GM12878 (cell line): ENCODE results near the gene ADAMTS2. TPM values are rescaled to one million over a fixed set of nuclear protein-coding genes. Genes with fewer than 3 reads are reported as not detected.

Experiments
- ATAC-seq: fragments of 200-7000 bp; cut with Tn5 transposase; 3 replicates; pipeline ENCODE4 v1.9.1; 2020; ENCODE audit warnings: mild to moderate bottlenecking, moderate library complexity
- BruUV-seq: library from RNA; stranded (reverse); fragments of 400-500 nt; replicated peaks from 2 replicates; lab custom pipeline; 2021; lab: Mats Ljungman, UMichigan
- CTCF ChIA-PET: fragments of 300-600 bp; sonication (Branson Sonifier 250); formaldehyde crosslinking; extraction: SDS; loops from one replicate; lab custom pipeline; 2021; ENCODE audit warnings: inconsistent platforms; lab: Yijun Ruan, JAX
- POLR2A ChIA-PET: fragments of 350-600 bp; formaldehyde crosslinking; extraction: SDS; loops from one replicate; lab custom pipeline; 2021; ENCODE audit warnings: inconsistent platforms; lab: Charles Lee
- RAD21 ChIA-PET: fragments of 300-600 bp; sonication (Branson Sonifier 250); formaldehyde crosslinking; loops from one replicate; lab custom pipeline; 2023; ENCODE audit warnings: antibody characterized with exemption; ENCODE audit not compliant: unreplicated experiment; lab: Charles Lee
- SMC1A ChIA-PET: fragments of 300-600 bp; sonication (Branson Sonifier 250); formaldehyde crosslinking; loops from one replicate; lab custom pipeline; 2023; ENCODE audit not compliant: unreplicated experiment, uncharacterized antibody; lab: Charles Lee
- DNase-seq: peaks from one replicate; pipeline ENCODE4 v3.0.0-alpha.2; 2011; ENCODE audit warnings: low read depth, low spot score
- FAIRE-seq: peaks from 3 replicates; lab custom pipeline; 2011; peaks lifted over from hg19 to GRCh38; lab: Jason Lieb, UNC
- H2AFZ ChIP-seq: 2 replicates; pipeline ENCODE4 v1.6.0; 2011; ENCODE audit warnings: low read depth, low read length, control low read depth; ENCODE audit not compliant: control insufficient read depth
- H3K27ac ChIP-seq: 2 replicates; pipeline ENCODE4 v1.5.1; 2011; ENCODE audit warnings: control low read depth; ENCODE audit not compliant: control insufficient read depth, insufficient read depth
- H3K27me3 ChIP-seq, 2 experiments: replicated peaks in 1 of 2; 2 replicates each; pipeline versions ENCODE4 v1.6.0 to v1.6.1; 2011; ENCODE audit warnings: low read length in 1 of 2; ENCODE audit not compliant: control insufficient read depth in 2 of 2, insufficient read depth in 2 of 2
- H3K36me3 ChIP-seq, 2 experiments: 2 replicates each; pipeline ENCODE4 v1.5.1; 2011; ENCODE audit warnings: low read length in 1 of 2; ENCODE audit not compliant: control insufficient read depth in 2 of 2, insufficient read depth in 2 of 2
- H3K4me1 ChIP-seq: 2 replicates; pipeline ENCODE4 v1.6.1; 2011; ENCODE audit warnings: mild to moderate bottlenecking, low read length, moderate library complexity, mixed read lengths; ENCODE audit not compliant: control insufficient read depth, insufficient read depth
- H3K4me2 ChIP-seq: 2 replicates; pipeline ENCODE4 v1.6.0; 2011; ENCODE audit warnings: control low read depth; ENCODE audit not compliant: control insufficient read depth, insufficient read depth
- H3K4me3 ChIP-seq: fragments of 200-600 bp; sonication (generic); 2 replicates; pipeline ENCODE4 v1.5.1; 2016
- H3K79me2 ChIP-seq: 2 replicates; pipeline ENCODE4 v1.6.0; 2011; ENCODE audit warnings: low read length; ENCODE audit not compliant: control insufficient read depth, insufficient read depth
- H3K9ac ChIP-seq: 2 replicates; pipeline ENCODE4 v1.8.0; 2011; ENCODE audit warnings: low read length, control low read depth, mixed read lengths; ENCODE audit not compliant: control insufficient read depth, insufficient read depth
- H3K9me3 ChIP-seq: replicated peaks from 3 replicates; pipeline ENCODE4 v1.5.1; 2011; ENCODE audit warnings: mild to moderate bottlenecking, low read length; ENCODE audit not compliant: control insufficient read depth, insufficient read depth
- H4K20me1 ChIP-seq: 2 replicates; pipeline ENCODE4 v1.6.0; 2011; ENCODE audit not compliant: control insufficient read depth, insufficient read depth
- ASH2L ChIP-seq: fragments of 300-600, 200-600 bp; sonication (generic); IDR thresholded peaks from 2 replicates; pipeline ENCODE4 v1.6.1; 2017; ENCODE audit warnings: low read depth, mild to moderate bottlenecking, borderline replicate concordance
- BRCA1 ChIP-seq: IDR thresholded peaks from 2 replicates; pipeline ENCODE4 v1.6.1; 2011; ENCODE audit warnings: low read depth, low read length, improper control_type of control experiment
- CHD1 ChIP-seq: IDR thresholded peaks from 2 replicates; pipeline ENCODE4 v1.6.1; 2012; ENCODE audit warnings: low read depth, low read length, improper control_type of control experiment
- CREB1 ChIP-seq: IDR thresholded peaks from 2 replicates; pipeline ENCODE4 v1.6.1; 2012; ENCODE audit warnings: low read depth, mild to moderate bottlenecking, inconsistent platforms
- DPF2 ChIP-seq: fragments of 450-650 bp; IDR thresholded peaks from 2 replicates; pipeline ENCODE4 v1.6.1; 2017; ENCODE audit warnings: mild to moderate bottlenecking
- EGR1 ChIP-seq, 2 experiments: IDR thresholded peaks; 1 replicate in 1 of 2; 2 replicates in 1 of 2; pipeline ENCODE4 v1.6.1; 2011 to 2012; ENCODE audit warnings: low read depth in 2 of 2, low read length in 2 of 2, borderline replicate concordance in 1 of 2, mild to moderate bottlenecking in 1 of 2, moderate library complexity in 1 of 2
- FOXM1 ChIP-seq: IDR thresholded peaks from 2 replicates; pipeline ENCODE4 v1.6.1; 2012; ENCODE audit warnings: low read depth, mild to moderate bottlenecking, inconsistent platforms, low read length, moderate library complexity
- KDM1A ChIP-seq: fragments of 200-600 bp; sonication (generic); IDR thresholded peaks from 2 replicates; pipeline ENCODE4 v1.6.1; 2016; ENCODE audit warnings: borderline replicate concordance
- MEF2A ChIP-seq: IDR thresholded peaks from 2 replicates; pipeline ENCODE4 v1.6.1; 2011; ENCODE audit warnings: low read depth, mild to moderate bottlenecking, low read length, moderate library complexity; ENCODE audit not compliant: insufficient read depth
- MXI1 ChIP-seq: fragments of 150-350 bp; IDR thresholded peaks from 2 replicates; pipeline ENCODE4 v1.6.1; 2011; ENCODE audit warnings: low read depth, mild to moderate bottlenecking, inconsistent platforms, low read length, improper control_type of control experiment
- NFYB ChIP-seq: IDR thresholded peaks from 2 replicates; pipeline ENCODE4 v1.6.1; 2011; ENCODE audit warnings: low read depth, mild to moderate bottlenecking, low read length, improper control_type of control experiment, moderate library complexity; ENCODE audit not compliant: insufficient read depth
- PAX8 ChIP-seq: fragments of 450-650 bp; IDR thresholded peaks from 2 replicates; pipeline ENCODE4 v1.6.1; 2017; ENCODE audit warnings: mild to moderate bottlenecking, moderate library complexity
- PML ChIP-seq: IDR thresholded peaks from 2 replicates; pipeline ENCODE4 v1.6.1; 2012; ENCODE audit warnings: low read length, inconsistent platforms
- POLR2A ChIP-seq: IDR thresholded peaks from 2 replicates; pipeline ENCODE4 v1.6.1; 2011; ENCODE audit warnings: low read depth, mild to moderate bottlenecking, low read length
- PRDM15 ChIP-seq: fragments of 450-650 bp; formaldehyde crosslinking; IDR thresholded peaks from 2 replicates; pipeline ENCODE4 v1.4.0; 2020; ENCODE audit warnings: mild to moderate bottlenecking, moderate library complexity
- SMAD5 ChIP-seq: IDR thresholded peaks from 2 replicates; pipeline ENCODE4 v1.6.1; 2016; ENCODE audit warnings: antibody characterized with exemption, low read depth
- USF2 ChIP-seq: IDR thresholded peaks from 2 replicates; pipeline ENCODE4 v1.6.1; 2011; ENCODE audit warnings: low read depth, low read length, improper control_type of control experiment, borderline replicate concordance
- WRNIP1 ChIP-seq: IDR thresholded peaks from 2 replicates; pipeline ENCODE4 v1.6.1; 2011; ENCODE audit warnings: low read depth, low read length, improper control_type of control experiment, borderline replicate concordance
- ZNF384 ChIP-seq: IDR thresholded peaks from 2 replicates; pipeline ENCODE4 v1.6.1; 2012; ENCODE audit warnings: low read depth, mild to moderate bottlenecking, low read length, improper control_type of control experiment, borderline replicate concordance
- WGBS: methylation state at CpG from one replicate; pipeline ENCODE4 v1.1.6; 2016; ENCODE audit warnings: low lambda C conversion rate; ENCODE audit not compliant: insufficient replicate concordance, insufficient coverage; ENCODE audit errors: missing lambda C conversion rate; 5-methylcytosine and 5-hydroxymethylcytosine counted together
- in situ Hi-C: fragments of 300-500 bp; cut with MboI; formaldehyde crosslinking; loops from 9 replicates; pipeline ENCODE4 v1.14.3; 2018; ENCODE audit warnings: mixed read lengths
- intact Hi-C: fragments of 100-400 bp; cut with micrococcal nuclease; formaldehyde crosslinking; loops from one replicate; pipeline ENCODE4 v1.14.2; 2022; ENCODE audit not compliant: unreplicated experiment
- polyA plus RNA-seq, 11 experiments: library from polyadenylated mRNA; depleted of rRNA in 4 of 11; unstranded in 6 of 11; stranded (reverse) in 5 of 11; fragments of >200 nt; fragmentation: Nextera tagmentation in 4 of 11; fragmentation: Illumina TruSeq in 1 of 11; extraction: Ambion mirVana in 4 of 11; extraction: Trizol in 1 of 11; gene quantifications; 1 replicate in 1 of 11; 2 replicates in 10 of 11; pipeline versions ENCODE4 v1.2.1 to v1.2.3, GENCODE V29; 2011 to 2016; ENCODE audit warnings: inconsistent platforms in 2 of 11, missing spikeins in 2 of 11, low read depth in 1 of 11
- total RNA-seq, 4 experiments: library from RNA; depleted of rRNA in 3 of 4; stranded (reverse); fragments of >200 nt in 3 of 4; fragmentation: Illumina TruSeq in 1 of 4; extraction: Trizol in 1 of 4; gene quantifications; 2 replicates each; pipeline versions ENCODE4 v1.2.1 to v1.2.3, GENCODE V29; 2013 to 2021
- TF ChIP-seq, protein P1 (sequence below): IDR thresholded peaks from 2 replicates; pipeline ENCODE4 v1.6.1; 2012; ENCODE audit warnings: low read depth, low read length, improper control_type of control experiment

ADAMTS2 gene
- total and polyA plus RNA-seq, 10 of the 15 experiments (the other 5 are each of a cell fraction or from before 2014, with no cell fraction given) = 0.03 to 0.05 TPM; not detected in 8

DNA sequence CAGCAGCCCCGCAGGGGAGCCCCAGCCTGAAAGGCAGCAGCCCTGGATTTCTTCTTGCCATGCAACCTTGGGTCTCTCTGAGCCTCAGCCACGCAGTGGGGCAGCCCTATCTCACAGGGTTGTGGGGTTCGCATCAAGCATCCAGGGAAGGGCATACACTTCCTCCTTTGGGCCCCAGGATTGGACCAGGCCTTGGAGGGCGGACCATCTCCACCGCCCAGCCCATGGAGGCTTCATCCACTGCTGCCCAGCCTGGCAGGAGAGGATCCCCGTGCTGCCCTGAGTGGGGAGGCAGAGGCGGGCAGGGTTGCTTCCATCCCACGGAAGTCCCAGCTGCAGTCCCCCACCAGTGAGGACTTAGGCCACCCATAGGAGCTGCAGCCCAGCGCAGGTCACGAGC is 5.3 kb downstream of the ADAMTS2 start:
- Histone ChIP-seq H3K9me3 (no peaks in the 10 kb centered on the region), H3K79me2 (no peaks in the 10 kb centered on the region), H4K20me1 (no peaks in the 10 kb centered on the region), H3K27me3 (no peaks in the 10 kb centered on the region), H3K4me3 (no peak overlapping the region), H3K27ac (no peak overlapping the region), H3K4me1 (no peaks in the 10 kb centered on the region), H3K4me2 (no peak overlapping the region), H2AFZ (no peak overlapping the region), H3K9ac (no peak overlapping the region), H3K36me3 (no peaks in the 10 kb centered on the region)
- ChIA-PET POLR2A (no interaction called here), SMC1A (no interaction called here), CTCF (no interaction called here), RAD21 (no interaction called here)
- in situ Hi-C loops = no loop called here
- DNase-seq (no peak), ATAC-seq (no peak), FAIRE-seq (no peak)
- no TSS peak for BruUV-seq
- intact Hi-C loops = no loop called here
- 23% methylated on average over 10 of the region's 10 CpGs for WGBS
- TF ChIP-seq KDM1A = no peak
- TF ChIP-seq WRNIP1 = no peak
- no peak for TF ChIP-seq FOXM1
- no peak for TF ChIP-seq CREB1
- TF ChIP-seq CHD1 = no peak
- no peak for TF ChIP-seq MEF2A
- no peak for TF ChIP-seq MXI1
- TF ChIP-seq DPF2 = no peak
- no peak for TF ChIP-seq POLR2A
- TF ChIP-seq NFYB = no peak
- TF ChIP-seq PAX8 = no peak
- no peak for TF ChIP-seq PRDM15 (CRISPR knock-in tag)
- no peak for TF ChIP-seq EGR1 (IDR thresholded peaks at IDR 0.05; ENCODE audit: borderline replicate concordance in 1 of 2, low read depth in 2 of 2, low read length in 2 of 2)
- TF ChIP-seq ZNF384 = no peak
- no peak for TF ChIP-seq PML
- TF ChIP-seq SMAD5 = no peak
- TF ChIP-seq ASH2L = no peak
- TF ChIP-seq, protein P1, sequence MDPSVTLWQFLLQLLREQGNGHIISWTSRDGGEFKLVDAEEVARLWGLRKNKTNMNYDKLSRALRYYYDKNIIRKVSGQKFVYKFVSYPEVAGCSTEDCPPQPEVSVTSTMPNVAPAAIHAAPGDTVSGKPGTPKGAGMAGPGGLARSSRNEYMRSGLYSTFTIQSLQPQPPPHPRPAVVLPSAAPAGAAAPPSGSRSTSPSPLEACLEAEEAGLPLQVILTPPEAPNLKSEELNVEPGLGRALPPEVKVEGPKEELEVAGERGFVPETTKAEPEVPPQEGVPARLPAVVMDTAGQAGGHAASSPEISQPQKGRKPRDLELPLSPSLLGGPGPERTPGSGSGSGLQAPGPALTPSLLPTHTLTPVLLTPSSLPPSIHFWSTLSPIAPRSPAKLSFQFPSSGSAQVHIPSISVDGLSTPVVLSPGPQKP = no peak
- no peak for TF ChIP-seq USF2
- no peak for TF ChIP-seq BRCA1
